Mammary epithelial cell (primary cell): ENCODE data around the gene SLC12A8.

Source experiments
- CTCF ChIP-seq, 2 donors: IDR thresholded peaks in 1 of 2; conservative IDR thresholded peaks in 1 of 2; 2 replicates each; pipeline ENCODE4 v1.5.1; 2011 to 2012; ENCODE audit warnings: inconsistent platforms in 2 of 2, low read length in 2 of 2, mild to moderate bottlenecking in 2 of 2, control low read depth in 1 of 2, low read depth in 1 of 2; ENCODE audit not compliant: insufficient read depth in 1 of 2; ENCODE audit errors: extremely low read depth in 1 of 2
- EZH2 ChIP-seq: IDR thresholded peaks from 2 replicates; pipeline ENCODE4 v1.6.1; 2012; ENCODE audit warnings: low read length, inconsistent platforms, borderline replicate concordance

- no peak for TF ChIP-seq CTCF (conservative IDR thresholded peaks at IDR 0.05 in 1 of 2, IDR thresholded peaks at IDR 0.05 in 1 of 2; ENCODE audit: extremely low read depth in 1 of 2, insufficient read depth in 1 of 2, low read depth in 1 of 2, low read length in 2 of 2)
- TF ChIP-seq EZH2: no peak
Measured at GRCh38 chr3:125140011-125140817, 72.3 kb downstream of the SLC12A8 start.
